Lower leg skin (tissue), 3 donors: ENCODE data around the gene CEP63.

Source experiments
- POLR2A ChIP-seq, 2 donors: fragments of 450-650 bp; IDR thresholded peaks; one replicate each; pipeline ENCODE4 v1.6.1; 2016 to 2017; ENCODE audit warnings: antibody characterized with exemption in 2 of 2, mild to moderate bottlenecking in 1 of 2, moderate library complexity in 1 of 2
- TF ChIP-seq, protein P1 (sequence below), 3 donors: fragments of 450-650 bp; IDR thresholded peaks; one replicate each; pipeline ENCODE4 v1.5.1; 2016; ENCODE audit warnings: antibody characterized with exemption in 3 of 3, mild to moderate bottlenecking in 3 of 3, moderate library complexity in 2 of 3

DNA sequence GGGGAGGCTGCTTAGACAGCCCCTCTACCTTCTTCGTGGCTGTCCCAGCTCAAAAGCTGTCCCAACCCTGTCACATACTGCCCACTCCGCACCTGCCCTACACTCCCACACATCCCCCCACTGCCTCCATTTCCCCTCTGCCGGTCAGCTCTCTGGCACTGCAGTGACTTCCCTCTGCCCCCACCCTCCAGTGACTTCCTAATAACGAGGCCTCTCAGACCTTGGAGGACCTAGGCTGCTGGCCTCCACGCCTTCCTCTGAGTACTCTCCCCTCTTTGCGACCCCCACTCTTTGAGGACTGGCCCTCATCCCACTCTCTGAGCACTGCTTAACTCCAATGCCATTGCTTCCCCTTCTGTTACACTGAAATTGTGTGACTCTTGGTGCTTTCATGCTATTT is 119.7 kb downstream of the CEP63 start:
- TF ChIP-seq, protein P1, sequence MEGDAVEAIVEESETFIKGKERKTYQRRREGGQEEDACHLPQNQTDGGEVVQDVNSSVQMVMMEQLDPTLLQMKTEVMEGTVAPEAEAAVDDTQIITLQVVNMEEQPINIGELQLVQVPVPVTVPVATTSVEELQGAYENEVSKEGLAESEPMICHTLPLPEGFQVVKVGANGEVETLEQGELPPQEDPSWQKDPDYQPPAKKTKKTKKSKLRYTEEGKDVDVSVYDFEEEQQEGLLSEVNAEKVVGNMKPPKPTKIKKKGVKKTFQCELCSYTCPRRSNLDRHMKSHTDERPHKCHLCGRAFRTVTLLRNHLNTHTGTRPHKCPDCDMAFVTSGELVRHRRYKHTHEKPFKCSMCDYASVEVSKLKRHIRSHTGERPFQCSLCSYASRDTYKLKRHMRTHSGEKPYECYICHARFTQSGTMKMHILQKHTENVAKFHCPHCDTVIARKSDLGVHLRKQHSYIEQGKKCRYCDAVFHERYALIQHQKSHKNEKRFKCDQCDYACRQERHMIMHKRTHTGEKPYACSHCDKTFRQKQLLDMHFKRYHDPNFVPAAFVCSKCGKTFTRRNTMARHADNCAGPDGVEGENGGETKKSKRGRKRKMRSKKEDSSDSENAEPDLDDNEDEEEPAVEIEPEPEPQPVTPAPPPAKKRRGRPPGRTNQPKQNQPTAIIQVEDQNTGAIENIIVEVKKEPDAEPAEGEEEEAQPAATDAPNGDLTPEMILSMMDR (IDR thresholded peaks at IDR 0.05) = no peak
- no peak for TF ChIP-seq POLR2A (IDR thresholded peaks at IDR 0.05)
